HG03045 (cell line): ENCODE results near the gene ISL1.

Experiments
- ATAC-seq: cut with Tn5 transposase; IDR thresholded peaks from one replicate; pipeline ENCODE4 v1.9.1; 2021; ENCODE audit warnings: mild to moderate bottlenecking, moderate library complexity; ENCODE audit not compliant: unreplicated experiment

ISL1 gene

DNA sequence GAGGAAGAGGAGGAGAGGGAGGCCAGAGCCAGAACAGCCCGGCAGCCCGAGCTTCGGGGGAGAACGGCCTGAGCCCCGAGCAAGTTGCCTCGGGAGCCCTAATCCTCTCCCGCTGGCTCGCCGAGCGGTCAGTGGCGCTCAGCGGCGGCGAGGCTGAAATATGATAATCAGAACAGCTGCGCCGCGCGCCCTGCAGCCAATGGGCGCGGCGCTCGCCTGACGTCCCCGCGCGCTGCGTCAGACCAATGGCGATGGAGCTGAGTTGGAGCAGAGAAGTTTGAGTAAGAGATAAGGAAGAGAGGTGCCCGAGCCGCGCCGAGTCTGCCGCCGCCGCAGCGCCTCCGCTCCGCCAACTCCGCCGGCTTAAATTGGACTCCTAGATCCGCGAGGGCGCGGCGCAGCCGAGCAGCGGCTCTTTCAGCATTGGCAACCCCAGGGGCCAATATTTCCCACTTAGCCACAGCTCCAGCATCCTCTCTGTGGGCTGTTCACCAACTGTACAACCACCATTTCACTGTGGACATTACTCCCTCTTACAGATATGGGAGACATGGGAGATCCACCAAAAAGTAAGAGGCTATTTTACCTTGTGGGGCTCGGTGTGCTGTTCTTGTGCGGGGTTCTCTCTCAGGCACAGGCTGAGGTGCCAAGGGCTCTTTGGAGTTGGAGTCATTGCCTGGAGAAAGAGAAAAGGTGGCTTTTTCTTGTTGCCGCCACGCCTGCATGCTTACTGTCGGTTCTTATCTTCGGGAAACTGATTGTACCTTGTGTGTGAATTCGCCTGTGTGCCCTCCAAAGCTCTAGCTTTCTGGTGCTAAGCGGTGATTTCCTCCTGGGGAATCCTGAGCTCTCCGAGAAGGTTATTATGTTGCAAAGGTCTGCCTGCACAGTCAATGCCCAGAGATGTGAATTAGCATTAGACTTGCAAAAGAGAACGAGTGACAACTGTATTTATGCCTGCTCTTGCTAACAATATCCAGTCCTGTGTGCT, at the start of gene ISL1:
ISL1 (plus strand) TSS at position 318 of the 991 bp plus-strand sequence; CDS start at position 542, 224 bp downstream.
- no peak for ATAC-seq

GRCh38 chr5:51336878-51337277, 46.4 kb upstream of the ISL1 start:
- ATAC-seq, result no peak

DNA sequence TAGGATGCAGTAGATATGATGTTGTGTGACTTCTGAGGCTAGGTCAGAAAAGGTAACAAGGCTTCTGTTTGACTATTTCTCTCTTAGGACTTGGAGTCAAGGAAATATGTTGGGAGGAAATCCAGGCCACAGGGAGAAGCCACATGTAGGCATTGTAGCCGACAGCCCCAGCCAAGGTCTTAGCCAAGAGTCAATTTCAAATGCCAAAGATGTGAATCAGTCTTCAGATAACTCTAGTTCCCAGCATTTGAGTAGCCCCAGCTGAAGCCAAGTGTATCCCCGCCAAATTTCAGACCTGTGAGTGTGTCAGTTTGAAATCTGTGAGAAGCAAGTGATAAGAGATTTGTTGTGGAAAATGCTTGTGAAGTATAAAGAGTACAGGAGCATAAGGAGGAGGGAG, 38.1 kb upstream of the ISL1 start:
- no peak for ATAC-seq

DNA sequence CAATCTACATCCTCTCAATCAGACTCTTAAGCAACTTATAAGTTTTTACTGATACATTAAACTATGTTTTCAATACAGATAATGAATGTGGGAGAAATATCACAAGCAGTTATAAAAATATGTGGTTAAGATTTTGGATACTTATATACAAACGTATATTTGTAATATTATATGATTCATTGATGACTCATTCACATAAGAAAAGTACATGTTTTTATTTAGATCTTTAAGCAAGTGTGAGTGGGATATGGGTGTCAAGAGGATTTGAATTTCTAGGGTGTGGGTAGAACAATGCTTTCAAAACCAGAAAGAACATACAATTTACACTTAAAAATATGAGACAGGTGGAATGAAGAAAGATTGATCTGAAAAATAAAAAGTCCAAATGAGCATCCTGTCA, 36.1 kb upstream of the ISL1 start:
- no peak for ATAC-seq

- ATAC-seq, result no peak
These were observed 35.5 kb upstream of the ISL1 start for GRCh38 chr5:51347704-51348103.

- no peak for ATAC-seq
These were observed 12.2 kb upstream of the ISL1 start for GRCh38 chr5:51371052-51371451.

DNA sequence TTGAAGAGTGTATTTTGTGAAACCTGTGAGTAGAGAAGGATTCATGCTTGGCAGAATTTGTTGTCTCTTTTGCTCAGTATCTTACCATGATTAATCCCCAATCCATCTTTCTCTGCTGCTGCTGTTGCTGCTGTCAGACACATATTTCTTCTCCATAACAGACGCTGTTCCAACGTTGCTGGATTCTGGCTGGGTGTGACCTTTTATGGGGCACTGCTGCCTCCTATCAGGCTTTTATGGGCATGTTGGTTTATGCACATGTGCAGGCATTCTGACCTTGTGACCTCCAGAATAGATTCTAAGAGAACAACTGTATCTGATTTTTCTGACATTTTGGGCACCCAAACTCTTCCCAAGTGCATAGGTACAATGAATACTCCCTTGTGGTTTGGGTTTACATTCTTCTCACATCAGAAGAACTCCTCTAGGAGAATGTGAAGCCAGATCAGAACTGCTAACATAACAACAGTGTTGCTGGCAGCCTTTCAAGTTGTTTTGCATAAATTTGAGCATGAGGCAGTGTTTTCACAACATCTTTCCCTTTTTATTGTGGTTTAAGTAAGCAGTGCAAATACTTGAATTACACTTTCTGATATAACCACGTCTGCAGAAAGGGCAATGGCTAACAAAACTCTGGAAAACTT, 9.2 kb upstream of the ISL1 start:
- no peak for ATAC-seq

GRCh38 chr5:51375084-51375483, 8.2 kb upstream of the ISL1 start:
- no peak for ATAC-seq

DNA sequence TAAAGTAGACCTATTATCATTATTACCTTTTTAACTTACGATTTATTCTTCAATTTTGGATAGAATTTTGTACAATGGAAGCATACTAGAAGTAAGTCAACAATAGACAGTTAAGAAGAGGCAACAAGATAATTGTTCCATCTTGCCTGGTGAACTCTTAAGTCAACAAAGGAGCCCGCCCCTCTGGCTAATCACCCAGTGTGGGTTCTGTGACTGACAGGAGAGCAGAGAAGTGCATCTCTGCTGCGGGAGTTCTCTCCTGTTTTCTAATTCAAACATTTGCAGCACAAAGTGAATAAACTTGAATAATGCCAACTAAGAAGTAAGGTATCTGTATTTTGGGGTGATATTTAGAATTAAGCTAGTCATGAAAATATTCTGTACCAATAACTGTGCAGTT, 6.7 kb upstream of the ISL1 start:
- ATAC-seq, result no peak

GRCh38 chr5:51377151-51378060, 5.8 kb upstream of the ISL1 start:
- ATAC-seq, result no peak

- ATAC-seq, result no peak
These were observed 5.2 kb upstream of the ISL1 start for GRCh38 chr5:51378061-51378409.

- ATAC-seq, result no peak
These were observed 4.6 kb upstream of the ISL1 start for GRCh38 chr5:51378448-51379330.

DNA sequence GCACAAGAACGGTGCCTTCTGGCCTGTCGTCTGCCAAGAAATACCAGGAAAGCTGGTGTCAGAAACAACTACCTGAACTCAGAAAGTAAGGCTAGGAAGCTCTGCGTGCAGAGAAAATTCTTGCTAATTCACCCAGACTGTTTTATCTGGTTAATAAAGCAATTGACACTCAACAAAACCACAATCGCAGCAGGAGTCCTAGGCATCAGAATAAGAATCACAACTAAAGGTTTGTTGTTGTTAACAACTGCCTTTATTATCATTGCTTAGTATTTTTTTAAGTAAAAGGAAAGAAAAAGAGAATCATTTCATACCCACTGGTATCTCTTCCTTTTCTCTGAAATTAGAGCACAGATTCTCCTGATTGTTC, 3.9 kb upstream of the ISL1 start:
- ATAC-seq, result no peak

DNA sequence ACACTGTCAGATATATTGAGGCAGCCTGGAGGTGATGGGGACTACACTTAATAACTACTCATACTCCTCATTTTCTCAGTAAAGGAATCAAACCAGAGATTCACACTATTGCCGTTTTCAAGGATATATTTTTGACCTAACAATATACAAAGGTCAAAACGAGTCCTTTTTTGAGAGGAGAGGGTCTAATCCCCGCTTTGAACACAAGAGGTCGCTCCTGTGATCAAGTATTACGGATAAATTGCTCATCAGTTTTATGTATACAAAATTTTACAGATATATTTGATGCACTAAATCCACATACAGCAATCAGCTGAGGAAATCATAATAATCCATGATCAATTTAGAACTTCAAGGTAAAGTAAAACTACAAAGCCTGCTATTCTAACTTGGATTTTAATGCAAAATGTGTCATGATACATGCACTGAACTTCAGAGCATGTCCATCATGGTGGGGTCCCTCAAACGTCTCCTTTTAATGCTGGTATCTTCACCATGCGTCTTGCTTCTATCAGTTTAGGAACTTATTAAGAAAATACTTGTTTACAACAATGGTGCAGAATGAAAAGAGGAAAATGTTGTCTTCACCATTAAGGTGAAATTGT, 2.5 kb upstream of the ISL1 start:
- ATAC-seq, result no peak

DNA sequence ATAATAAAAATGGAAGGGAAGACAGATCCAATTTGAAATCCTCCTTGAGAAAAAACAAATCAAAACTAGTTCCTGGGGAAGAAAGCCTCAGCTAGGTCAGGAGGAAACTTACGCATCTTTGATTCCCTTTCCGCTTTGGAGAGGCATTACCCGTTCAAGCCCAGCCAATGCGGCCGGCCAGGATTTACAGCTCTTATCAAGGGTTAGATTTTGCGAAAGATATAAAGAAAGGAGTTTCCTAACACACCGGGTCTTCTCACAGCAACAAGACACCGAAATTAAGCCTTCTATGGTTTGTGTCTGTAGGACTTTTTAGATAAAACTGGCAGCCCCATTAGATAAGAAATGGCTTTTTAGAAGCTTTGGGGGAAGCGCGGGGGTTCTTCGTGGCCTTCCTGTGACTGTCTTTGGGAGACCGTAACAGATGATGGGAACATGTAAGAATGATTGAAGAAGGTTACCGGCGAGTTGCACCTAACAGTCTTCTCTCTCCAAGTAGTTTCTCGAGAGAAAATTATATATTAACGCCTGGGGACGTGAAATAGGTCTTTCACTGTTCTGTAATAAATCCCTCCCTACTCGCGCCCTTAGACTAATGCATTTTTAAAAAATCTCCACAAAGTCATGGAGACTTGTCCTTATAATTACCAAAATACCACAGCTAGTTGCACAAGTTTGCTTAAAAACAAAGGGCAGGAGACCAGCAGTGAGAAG, 1.3 kb upstream of the ISL1 start:
- ATAC-seq, result no peak

- no peak for ATAC-seq
These were observed 622 bp upstream of the ISL1 start for GRCh38 chr5:51382521-51383130.

DNA sequence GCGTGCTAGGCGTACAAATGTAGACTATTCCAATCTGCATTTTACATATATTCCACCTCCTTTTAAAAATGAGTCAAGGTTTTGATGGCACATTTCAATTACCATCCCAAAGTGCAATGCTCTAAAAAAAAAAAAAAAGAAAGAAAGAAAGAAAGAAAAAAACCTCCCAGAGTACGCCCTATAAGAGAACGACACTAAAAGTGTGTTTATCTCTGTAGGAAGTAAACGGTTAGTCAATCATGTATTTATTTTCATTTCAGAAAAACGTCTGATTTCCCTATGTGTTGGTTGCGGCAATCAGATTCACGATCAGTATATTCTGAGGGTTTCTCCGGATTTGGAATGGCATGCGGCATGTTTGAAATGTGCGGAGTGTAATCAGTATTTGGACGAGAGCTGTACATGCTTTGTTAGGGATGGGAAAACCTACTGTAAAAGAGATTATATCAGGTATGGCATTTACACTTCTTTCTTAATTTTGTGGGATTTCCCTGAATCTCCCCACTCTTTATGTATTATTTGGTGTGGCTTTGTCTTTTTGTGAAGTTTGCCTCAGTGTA, 1.1 kb downstream of the ISL1 start:
- no peak for ATAC-seq

DNA sequence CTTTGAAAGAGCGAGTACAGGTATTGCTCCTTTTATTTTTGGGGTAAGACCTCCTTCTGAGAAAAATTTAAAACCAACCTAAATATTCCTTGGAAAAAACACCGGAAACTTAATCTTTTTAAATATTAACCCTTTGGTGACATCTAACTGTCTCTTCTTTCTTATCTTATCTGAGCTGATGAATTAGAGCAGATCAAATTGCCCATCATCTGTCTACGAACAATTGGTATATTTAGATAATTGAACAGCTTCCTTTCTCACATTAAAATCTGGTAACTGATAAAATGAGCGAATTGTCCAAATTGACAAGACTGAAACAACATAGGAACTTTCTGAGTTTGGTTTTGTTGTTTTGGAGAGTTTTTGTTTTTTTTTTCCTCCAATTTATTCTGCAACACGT, 2.0 kb downstream of the ISL1 start:
- ATAC-seq, result no peak
